Astrocyte of the cerebellum (primary cell): ENCODE measurements around the gene KLF1.

Experiments
- DNase-seq: peaks from one replicate; pipeline ENCODE4 v3.0.0-alpha.2; 2011; ENCODE audit warnings: low read depth
- H3K4me3 ChIP-seq: 2 replicates; pipeline ENCODE4 v1.5.1; 2011; ENCODE audit warnings: mild to moderate bottlenecking, low read depth, low read length, moderate library complexity
- in situ Hi-C: cut with HindIII; loops from 2 replicates; pipeline ENCODE4 v1.10.0; 2017; ENCODE audit warnings: low sequenced_read_pairs
- TF ChIP-seq, protein P1 (sequence below): IDR thresholded peaks from 2 replicates; pipeline ENCODE4 v1.5.1; 2012; ENCODE audit warnings: low read length, low read depth, moderate library complexity, mild to moderate bottlenecking; ENCODE audit errors: missing control alignments

KLF1 gene

DNA sequence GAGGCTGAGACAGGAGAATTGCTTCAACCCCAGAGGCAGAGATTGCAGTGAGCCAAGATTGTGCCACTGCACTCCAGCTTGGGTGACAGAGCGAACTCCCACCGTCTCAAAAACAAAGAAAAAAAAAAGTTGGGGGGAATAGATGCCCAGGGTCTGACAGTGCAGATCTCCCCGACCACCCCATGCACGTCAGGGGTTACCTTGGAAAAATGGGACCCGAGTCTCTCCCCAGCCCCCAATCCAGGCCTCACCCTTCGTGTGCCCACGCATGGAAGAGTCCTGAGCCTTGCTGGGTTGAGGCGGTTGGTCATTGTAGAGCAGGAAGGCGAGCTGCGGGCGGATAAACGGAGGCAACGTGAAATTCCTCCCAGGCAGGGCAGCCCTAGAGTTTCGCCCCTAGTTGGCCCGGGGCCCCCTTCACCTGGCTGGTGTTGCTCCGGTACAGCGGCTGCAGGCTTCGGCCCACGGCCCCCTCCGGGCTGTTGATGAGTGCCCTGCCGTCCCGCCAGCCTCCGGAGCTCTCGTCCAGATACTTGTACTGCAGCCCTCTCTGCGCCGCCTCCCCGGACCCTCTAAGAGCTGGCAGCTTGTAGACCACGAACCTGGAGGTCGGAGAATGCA is 6.3 kb downstream of the KLF1 start:
- no peak for DNase-seq
- TF ChIP-seq, protein P1, sequence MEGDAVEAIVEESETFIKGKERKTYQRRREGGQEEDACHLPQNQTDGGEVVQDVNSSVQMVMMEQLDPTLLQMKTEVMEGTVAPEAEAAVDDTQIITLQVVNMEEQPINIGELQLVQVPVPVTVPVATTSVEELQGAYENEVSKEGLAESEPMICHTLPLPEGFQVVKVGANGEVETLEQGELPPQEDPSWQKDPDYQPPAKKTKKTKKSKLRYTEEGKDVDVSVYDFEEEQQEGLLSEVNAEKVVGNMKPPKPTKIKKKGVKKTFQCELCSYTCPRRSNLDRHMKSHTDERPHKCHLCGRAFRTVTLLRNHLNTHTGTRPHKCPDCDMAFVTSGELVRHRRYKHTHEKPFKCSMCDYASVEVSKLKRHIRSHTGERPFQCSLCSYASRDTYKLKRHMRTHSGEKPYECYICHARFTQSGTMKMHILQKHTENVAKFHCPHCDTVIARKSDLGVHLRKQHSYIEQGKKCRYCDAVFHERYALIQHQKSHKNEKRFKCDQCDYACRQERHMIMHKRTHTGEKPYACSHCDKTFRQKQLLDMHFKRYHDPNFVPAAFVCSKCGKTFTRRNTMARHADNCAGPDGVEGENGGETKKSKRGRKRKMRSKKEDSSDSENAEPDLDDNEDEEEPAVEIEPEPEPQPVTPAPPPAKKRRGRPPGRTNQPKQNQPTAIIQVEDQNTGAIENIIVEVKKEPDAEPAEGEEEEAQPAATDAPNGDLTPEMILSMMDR: no peak
- in situ Hi-C loops: no loop called here
- H3K4me3 ChIP-seq: peak overlapping the region; percentile 79

DNA sequence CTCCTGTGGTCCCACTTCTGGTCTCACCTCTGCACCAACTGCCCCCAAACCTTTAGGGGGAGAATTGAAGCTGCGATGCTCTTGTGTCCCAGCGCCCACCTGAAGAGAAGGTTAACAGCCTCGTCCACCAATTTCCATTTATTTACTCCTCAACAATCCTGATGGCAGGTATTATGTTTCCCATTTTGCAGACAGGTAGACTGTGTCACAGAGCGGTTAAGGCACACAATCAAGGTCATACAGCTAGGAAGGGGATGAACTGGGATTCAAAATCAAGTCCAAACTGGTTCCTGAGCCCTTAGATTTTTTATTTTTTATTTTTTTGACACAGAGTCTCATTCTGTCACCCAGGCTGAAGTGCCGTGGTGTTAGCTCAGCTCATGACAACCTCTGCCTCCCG is 11.9 kb downstream of the KLF1 start:
- TF ChIP-seq, protein P1: no peak
- no peak overlapping the region for H3K4me3 ChIP-seq
- DNase-seq: no peak
- in situ Hi-C loops: no loop called here

DNA sequence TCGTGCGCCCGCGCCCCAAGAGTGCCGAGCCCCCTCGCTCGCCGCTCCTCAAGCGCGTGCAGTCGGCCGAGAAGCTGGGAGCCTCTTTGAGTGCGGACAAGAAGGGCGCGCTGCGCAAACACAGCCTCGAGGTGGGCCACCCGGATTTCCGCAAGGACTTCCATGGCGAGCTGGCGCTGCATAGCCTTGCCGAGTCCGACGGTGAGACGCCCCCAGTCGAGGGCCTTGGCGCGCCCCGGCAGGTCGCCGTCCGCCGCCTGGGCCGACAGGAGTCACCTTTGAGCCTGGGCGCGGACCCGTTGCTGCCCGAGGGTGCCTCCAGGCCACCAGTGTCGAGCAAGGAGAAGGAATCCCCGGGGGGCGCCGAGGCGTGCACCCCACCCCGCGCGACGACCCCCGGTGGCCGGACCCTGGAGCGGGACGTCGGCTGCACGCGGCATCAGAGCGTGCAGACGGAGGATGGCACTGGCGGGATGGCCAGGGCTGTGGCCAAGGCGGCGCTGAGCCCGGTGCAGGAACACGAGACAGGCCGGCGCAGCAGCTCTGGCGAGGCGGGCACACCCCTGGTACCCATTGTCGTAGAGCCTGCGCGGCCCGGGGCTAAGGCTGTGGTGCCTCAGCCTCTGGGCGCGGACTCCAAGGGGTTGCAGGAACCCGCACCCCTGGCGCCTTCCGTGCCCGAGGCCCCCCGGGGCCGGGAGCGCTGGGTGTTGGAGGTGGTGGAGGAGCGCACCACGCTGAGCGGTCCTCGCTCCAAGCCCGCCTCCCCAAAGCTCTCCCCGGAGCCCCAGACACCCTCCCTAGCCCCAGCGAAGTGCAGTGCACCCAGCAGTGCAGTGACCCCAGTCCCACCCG is 12.9 kb downstream of the KLF1 start:
- DNase-seq: no peak
- no peak overlapping the region for H3K4me3 ChIP-seq
- TF ChIP-seq, protein P1: no peak
- in situ Hi-C loops: no loop called here

DNA sequence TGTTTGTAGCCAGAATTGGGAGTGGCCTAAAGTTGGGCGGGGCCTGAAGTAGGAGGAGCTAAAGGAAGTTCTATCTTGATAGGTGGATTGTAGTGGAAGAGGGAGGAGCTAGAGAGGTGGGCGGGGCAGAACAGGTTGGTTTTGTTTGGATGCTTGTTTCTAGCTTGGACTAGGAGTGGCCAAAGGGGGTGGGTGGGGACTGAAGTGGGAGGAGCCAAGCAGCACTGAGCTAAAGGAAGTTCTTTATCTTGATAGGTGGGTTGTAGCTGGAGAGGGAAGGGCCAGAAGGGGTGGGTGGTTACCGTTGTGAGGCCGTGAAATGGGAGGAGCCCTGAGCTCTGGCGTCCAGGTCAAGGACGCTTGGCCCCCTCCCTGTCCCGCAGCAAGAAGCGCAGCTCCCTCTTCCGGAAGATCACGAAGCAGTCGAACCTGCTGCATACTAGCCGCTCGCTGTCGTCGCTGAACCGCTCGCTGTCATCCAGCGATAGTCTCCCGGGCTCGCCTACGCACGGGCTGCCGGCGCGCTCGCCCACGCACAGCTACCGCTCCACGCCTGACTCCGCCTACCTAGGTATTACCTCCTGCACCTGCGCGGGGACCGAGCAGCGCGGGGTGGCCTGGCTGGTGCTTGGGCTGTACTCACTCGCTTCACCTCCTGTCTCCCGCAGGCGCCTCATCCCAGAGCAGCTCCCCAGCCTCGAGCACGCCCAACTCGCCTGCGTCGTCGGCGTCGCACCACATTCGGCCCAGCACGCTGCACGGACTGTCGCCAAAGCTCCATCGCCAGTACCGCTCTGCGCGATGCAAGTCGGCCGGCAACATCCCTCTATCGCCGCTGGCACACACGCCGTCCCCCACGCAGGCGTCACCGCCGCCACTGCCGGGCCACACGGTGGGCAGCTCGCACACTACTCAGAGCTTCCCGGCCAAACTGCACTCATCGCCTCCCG is 13.8 kb downstream of the KLF1 start:
- no peak for DNase-seq
- TF ChIP-seq, protein P1: no peak
- in situ Hi-C loops: no loop called here
- H3K4me3 ChIP-seq: no peak overlapping the region

DNA sequence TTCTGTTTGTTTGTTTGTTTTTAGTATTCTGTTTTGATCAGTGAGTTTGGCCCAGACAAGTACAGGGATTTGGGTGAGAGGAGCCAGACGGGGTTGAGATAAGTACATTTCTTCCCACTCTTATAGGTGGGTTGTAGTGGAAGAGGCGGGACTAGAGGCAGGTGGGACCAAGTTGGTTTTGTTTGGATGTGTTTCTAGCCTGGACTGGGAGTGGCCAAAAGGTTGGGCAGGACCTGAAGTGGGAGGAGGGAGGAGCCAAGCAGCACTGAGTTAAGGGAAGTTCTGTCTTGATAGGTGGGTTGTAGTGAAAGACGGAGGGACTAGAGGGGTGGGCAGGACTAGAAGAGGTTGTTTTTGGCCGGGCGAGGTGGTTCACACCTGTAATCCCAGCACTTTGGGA is 14.7 kb downstream of the KLF1 start:
- TF ChIP-seq, protein P1: no peak
- DNase-seq: no peak
- no peak overlapping the region for H3K4me3 ChIP-seq
- in situ Hi-C loops: no loop called here

DNA sequence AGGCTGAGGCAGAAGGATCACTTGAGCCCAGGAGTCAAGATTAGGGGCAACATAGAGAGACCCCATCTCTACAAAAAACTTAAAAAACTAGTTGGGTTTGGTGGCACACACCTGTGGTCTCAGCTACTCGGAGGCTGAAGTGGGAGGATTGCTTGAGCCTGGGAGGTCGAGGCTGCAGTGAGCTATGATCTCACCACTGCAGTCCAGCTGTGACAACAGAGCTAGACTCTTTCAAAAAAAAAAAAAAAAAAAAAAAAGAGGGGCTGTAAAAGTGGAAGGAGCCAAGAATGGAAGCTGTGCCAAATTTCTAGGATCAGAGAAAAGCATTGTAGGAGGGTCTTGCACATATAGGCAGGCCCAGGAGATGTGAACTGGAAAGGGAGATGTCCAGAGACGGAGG is 15.3 kb downstream of the KLF1 start:
- no peak overlapping the region for H3K4me3 ChIP-seq
- in situ Hi-C loops: no loop called here
- TF ChIP-seq, protein P1: no peak
- no peak for DNase-seq
